ENCODE data around the gene RBM45.
"Not testable (repeated sequence)": the region's sequence is repeated elsewhere in the genome, so short reads cannot be mapped to it uniquely, and the experiment has no call there.

The RBM45 gene

DNA sequence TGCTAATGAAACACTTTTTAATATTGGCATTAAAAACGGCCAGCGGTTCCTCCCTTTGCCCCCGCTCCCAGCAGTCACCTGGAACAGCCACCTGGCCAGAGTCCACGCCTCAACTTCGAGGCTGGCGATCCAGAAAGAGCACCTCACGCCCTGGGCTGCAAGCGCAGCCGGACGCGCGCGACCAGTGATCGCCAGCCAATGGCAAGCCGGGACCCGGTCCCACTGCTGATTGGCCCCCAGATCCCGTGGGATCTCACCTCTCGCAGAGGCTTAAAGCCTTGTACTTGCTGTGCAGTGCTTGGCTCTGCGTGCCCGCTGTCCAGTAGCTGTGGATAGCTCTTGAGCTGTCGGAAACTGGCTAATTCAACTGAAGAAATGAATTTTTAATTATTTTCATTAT is 4.1 kb upstream of the RBM45 start:
- no peak for DNase-seq

GRCh38 chr2:178109813-178110212 is 2.4 kb upstream of the RBM45 start:
- DNase-seq = peak; percentile 22

DNA sequence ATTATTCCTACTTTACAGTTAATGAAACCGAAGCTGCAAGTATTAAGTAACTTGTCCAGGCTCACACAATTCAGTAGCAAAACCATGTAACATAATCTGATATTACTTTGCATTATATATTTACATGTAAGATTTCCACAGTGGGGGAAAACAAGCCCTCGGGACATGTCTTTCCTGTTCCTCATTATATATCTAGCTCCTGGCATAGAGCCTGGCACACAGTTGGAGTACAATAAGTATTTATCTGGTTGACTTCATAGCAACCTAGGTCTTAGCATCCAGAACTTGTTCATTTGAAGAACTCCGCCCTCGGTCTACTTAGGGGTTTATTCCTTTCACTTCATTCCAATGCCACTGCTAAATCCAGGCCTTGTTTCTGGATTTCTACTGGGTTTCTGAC is 1.6 kb upstream of the RBM45 start:
- no peak for DNase-seq

DNA sequence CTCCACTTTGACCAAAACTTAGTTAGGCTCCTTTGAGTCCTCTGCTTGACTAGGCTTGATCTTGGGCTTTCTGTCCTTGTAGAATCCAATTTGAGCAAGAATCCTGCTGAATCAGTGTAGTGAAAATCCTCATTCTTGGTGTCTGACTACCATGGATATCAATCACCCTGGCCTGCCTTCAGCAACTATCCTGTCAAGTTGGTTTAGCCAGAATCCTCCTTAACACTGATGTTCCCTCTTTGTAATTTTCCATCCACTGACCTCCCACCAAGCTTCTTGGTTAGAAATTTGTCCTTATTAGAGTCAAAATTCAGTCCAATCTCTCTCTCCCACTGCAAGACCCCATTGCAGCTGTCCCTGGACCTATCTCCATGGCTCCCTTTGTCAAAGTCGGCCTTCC is 494 bp upstream of the RBM45 start:
- no peak for DNase-seq

DNA sequence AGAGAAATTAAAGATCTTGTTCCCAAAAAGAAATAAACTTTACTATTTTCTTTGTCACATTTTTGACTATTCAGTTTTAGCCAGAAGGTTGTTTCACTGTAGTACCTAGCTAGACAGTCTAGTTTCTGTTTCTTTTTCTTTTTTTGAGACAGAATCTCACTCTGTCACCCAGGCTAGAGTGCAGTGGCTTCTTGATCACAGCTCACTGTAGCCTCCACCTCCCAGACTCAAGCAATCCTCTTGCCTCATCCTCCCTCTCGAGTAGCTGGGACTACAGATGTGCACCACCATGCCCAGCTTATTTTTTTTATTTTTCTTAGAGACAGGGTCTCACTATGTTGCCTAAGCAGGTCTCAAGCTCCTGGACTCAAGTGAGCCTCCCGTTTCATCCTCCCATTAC is 2.2 kb downstream of the RBM45 start:
- no peak for DNase-seq

DNA sequence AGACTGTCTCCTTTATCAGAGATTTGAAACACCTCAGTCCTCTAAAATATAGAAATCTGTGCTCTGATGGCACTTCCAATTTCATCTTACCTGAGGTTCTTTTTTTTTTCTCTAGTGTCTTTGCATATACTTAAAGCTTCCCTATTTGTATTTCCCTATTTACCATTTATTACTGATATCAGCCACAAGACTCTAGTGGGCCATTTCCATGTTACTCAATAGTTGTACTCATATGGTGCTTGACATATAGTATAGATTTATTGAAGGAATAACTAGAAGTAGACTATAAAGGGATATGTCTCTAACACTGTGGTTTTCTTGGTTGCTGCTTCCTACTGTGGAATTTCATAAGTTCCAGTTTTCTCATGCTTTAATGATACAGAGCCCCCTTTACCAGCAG is 3.0 kb downstream of the RBM45 start:
- no peak for DNase-seq

- no peak for DNase-seq
These were observed 5.5 kb downstream of the RBM45 start for GRCh38 chr2:178117725-178118124.

GRCh38 chr2:178119179-178119922 is 7.1 kb downstream of the RBM45 start:
- no peak for DNase-seq

- DNase-seq = no peak
These were observed 10.9 kb downstream of the RBM45 start for GRCh38 chr2:178123163-178123562.

DNA sequence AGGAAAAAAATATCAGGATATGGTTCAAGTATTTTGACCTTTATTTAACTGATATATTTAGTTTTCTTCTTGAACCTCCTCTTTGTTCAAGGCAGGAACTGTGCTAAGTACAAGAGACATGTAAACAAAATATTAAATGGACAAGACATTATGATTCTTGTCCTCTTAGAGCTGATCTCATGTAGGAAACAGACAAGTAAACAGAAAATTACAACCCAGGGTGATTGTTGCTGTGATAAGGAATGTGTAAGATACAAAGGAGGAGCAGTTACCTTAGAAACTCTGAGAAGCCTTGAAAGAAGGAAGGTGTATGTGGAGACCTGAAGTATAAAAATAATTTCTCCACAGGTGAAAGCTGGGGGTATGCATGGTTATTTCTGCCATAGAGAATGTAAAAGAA is 12.9 kb downstream of the RBM45 start:
- DNase-seq = no peak

- DNase-seq = no peak
These were observed 13.6 kb downstream of the RBM45 start for GRCh38 chr2:178125862-178126261.

DNA sequence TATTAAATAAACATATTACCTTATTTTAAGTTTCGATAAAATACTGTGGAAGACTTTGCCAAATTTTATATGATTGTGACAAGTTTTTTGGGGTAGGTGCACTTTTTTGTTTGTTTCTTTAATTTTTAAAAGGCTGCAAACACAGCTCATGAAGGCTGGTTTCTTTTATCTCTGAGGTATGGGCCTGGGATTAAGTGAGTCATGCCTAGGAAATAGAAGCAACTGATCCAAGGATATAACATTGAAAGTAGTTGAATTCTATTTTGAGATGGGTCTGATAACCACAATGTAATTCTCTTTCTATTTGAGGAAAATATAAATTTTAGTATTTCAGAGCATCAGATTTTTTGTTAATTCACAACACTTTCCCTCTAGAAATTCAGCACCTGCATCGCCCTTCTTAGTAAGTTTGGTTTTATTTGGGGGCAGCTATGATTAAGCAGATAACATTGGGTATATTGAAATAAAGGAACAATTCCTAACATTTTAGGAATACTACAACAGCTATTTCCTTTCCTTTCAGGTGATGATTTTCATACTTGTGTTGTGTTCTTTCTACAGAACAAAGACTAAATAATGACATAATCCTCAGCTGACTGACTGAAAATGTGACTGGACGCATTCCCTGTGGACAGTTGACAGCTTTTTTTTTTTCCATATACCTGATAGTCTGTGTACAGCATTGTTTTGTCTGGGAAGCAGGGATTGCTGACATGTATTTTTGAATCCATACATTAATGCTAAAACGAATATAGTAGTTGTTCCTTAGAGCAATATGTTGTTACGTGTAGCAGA is 16.8 kb downstream of the RBM45 start:
- no peak for DNase-seq

DNA sequence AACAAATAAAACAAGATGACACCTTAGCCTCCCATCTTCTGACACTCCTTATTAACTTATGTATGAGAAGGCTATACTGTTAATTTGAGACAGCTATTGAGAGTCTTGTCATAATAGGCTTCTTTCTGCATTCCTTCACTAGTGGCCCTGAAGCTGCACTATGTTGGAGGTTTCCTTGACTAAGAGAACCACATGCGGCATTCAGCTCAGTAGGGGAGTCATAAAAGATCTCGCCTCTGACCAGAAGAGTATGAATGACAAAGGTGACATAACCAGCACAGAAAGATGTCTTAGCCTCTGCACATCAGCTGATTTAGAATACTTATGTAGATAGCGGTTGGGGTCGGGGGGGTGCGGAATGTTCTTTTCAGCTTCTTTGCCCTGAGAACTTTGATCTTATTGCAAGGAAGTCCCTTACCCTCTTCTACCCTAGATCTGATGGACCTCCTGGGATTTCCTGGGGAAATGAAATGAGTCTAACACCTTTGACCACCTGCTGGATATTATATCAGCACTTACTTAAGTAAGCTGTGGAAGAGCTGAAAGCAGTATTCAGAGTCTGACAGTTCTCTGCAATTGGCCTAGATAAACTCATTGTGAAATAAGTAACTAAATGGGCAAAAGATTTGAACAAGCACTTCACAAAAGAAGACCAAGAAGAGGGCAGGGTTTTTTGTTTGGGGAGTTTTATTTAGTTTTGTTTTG is 24.2 kb downstream of the RBM45 start:
- DNase-seq = no peak

DNA sequence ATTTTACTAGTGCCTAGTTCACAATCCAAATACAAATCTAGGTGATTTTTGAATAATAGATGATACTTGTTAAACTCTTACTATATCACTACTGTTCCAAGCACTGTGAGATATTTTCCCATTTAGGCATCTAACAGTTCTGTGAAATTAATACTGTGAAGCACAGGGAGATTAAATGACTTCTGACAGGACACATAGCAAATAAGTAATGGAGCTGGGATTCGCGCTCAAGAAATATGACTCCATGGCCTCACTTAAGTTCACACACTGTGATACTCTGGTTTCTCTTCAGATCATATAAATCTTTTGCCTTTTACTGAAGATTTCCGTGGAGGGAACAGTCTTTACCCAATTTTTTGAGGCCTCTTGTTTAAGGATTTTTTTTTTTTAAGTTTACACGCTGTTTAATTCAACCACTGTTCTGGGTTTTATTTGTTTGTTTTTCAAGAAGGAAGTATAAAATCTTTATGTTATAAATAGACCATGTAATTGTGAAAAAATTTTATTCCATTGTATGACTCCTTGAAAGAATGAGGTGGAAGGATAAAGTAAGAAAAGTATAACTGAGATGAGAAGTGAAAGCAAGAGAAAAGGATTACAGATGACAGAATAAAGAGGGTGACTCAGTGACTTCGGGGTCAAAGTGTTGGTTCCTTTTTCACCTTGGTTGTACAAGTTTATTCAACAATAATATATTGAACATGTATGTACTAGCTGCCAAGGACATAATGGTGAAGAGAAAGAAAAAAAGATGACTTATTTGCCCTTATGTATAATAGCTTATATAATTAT is 30.2 kb downstream of the RBM45 start:
- no peak for DNase-seq

GRCh38 chr2:178143481-178143880 is 31.2 kb downstream of the RBM45 start:
- DNase-seq = no peak

DNA sequence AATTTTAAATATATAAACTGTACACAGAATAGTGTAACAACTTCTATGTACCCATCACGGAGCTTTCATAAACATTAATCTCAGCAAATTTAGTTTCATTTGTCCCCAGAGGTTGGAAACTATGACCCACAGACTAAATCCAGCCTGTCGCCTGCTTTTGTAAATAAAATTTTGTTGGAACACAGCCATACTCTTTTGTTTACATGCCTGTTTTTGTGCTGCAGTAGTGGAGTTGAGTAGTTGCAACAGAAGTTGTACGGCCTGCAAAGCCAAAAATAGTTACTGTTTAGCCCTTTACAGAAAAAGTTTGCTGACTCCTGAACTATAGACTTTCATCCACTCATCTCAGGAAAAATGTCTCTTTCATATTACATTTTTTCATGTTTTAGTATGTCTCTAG is 39.8 kb downstream of the RBM45 start:
- DNase-seq = no peak

DNA sequence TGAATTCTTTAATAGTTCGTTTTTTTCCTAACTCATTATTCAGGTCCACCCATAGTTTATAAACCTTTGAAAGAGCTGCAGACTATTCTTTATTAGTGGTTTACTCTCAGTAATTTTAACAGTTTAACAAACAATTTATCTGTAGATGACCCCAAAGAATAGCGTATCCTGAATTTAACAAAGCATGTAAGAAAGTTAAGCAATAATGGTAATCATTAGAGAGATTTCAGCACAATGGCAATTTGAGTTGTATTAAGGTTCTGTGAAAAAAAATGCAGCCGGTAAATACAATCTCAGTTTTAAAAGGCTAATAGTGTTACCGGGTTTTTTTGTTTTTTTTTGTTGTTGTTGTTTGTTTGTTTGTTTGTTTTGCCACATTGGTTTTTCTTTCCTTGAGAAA is 40.3 kb downstream of the RBM45 start:
- no peak for DNase-seq

- no peak for DNase-seq
These were observed 40.7 kb downstream of the RBM45 start for GRCh38 chr2:178152977-178153376.

DNA sequence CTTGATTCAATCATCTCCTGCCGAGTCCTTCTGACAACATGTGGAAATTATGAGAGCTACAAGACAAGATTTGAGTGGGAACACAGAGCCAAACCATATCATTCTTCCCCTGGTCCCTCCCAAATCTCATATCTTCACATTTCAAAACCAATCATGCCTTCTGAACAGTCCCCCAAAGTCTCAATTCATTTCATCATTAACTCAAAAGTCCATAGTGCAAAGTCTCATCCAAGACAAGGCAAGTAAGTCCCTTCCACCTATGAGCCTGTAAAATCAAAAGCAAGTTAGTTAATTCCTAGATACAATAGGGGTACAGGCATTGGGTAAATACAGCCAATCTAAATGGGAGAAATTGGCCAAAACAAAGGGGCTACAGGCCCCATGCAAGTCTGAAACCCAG is 41.6 kb downstream of the RBM45 start:
- not testable (repeated sequence) for DNase-seq

GRCh38 chr2:178155524-178155923 is 43.3 kb downstream of the RBM45 start:
- no peak for DNase-seq

DNA sequence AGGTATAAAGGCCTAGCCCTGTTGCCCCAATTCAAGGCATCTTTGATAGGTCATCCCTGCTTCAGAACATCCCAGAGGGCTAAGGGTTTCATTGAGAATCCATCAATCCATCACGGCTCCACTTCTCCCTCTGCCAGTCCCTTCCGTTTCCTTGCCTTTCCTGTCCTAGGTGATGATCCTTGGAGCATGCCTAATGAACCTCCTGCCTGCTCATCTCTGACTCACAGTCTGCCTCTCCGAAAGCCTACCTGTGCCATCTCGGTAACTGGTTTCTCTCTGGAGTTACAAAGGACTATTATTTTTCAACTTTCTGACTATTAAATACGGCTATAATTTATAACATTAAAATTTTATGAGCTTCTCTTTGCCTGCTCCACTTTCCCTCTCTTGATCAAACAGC is 45.3 kb downstream of the RBM45 start:
- no peak for DNase-seq

DNA sequence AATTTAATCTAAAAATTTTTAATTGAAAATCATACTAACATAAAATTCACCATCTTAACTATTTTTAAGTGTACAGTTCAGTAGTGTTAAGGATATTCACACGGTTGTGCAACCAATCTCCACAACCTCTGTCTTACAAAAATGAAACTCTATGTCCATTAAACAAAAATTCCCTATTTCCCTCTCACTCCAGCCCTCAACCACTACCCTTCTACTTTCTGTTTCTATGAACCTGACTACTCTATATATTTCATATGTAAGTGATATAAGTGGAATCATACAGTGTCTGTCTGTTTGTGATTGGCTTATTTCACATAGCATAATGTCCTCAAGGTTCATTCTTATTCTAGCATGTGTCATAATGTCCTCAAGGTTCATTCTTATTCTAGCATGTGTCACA is 47.7 kb downstream of the RBM45 start:
- no peak for DNase-seq

DNA sequence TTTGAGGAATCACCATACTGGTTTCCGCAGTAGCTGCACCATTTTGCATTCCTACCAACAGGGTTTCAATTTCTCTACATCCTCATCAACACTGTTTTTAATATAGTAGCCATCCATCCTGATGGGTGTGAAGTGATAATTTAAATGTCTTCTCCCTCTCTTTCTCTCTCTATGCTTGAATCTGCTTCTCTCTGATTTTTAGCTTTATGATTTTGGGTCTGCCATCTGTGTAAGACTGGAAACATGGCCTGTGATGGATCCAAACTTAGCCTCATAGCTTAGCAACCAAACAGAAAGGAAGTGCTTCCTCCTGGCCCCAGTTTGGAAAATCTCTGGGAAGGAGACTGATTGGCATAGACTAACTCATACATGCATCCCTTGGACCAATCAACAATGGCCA is 48.4 kb downstream of the RBM45 start:
- DNase-seq = no peak

Measured in 8988T (cell line).